ENCODE data around the gene FLYWCH2. TPM values are rescaled to one million over a fixed set of nuclear protein-coding genes. Genes with fewer than 3 reads are reported as not detected.

FLYWCH2 gene
- total and polyA plus RNA-seq, 2 of the 4 experiments (the other 2 are of a cell fraction) = 42.3 to 66.3 TPM

DNA sequence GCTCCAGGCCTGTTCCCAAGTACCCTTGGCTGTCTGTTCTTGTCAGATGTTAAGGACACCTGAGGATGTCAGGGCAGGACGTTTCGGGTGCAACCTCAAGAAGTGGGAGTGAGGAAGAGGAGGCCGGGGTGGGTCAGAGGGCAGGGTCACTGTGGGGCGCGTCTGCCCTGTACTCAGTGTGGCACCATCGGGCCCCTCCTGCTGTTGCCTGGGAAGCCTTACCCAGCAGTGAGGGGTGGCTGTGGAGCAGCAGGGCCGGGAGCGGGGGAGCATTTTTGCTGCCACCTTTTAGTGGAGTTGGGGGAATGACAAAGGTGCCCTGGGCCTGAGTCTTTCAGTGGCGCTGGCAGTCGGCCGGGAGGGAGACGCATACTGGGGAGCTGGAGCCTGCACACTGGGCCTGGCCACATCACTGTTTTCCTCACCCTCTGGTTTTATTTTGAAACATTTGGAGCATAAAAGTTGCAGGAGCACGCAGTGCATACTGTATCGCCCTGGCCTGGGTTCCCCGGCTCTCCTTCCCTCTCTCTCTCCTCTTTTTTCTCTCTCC, 17.6 kb downstream of the FLYWCH2 start:
- H2BK20ac ChIP-seq (ENCODE audit: low read depth, low read length) = no peak overlapping the region
- H3K27me3 ChIP-seq (ENCODE audit: control insufficient read depth, insufficient read depth, low read length) = no peaks in the 10 kb centered on the region
- no peak overlapping the region for H2BK15ac ChIP-seq (ENCODE audit: low read depth, low read length)
- H3K4me1 ChIP-seq (ENCODE audit: control insufficient read depth, insufficient read depth, low read length) = peaks cover 5% of the 10 kb centered on the region
- H3K56ac ChIP-seq (ENCODE audit: extremely low read depth, insufficient read depth, low read length) = no peak overlapping the region
- H2AK9ac ChIP-seq (replicated peaks; ENCODE audit: low read depth, low read length, poor library complexity) = no peak overlapping the region
- ATAC-seq (ENCODE audit: low read depth) (no peak), DNase-seq (no peak)
- no peak overlapping the region for H2BK5ac ChIP-seq (ENCODE audit: low read depth, low read length, poor library complexity, severe bottlenecking)
- ChIA-PET CTCF (no interaction called here), POLR2A (ENCODE audit: unreplicated experiment) (no interaction called here)
- no peak overlapping the region for H4K8ac ChIP-seq (ENCODE audit: low read depth in 2 of 2, low read length in 2 of 2)
- TF ChIP-seq RCOR1 (IDR thresholded peaks at IDR 0.05; ENCODE audit: insufficient replicate concordance, low read length) (no peak), MAZ (IDR thresholded peaks at IDR 0.05; ENCODE audit: borderline replicate concordance, low read depth, low read length) (no peak), RFX5 (IDR thresholded peaks at IDR 0.05; ENCODE audit: low read depth, low read length) (no peak)
- TF ChIP-seq, protein P1, sequence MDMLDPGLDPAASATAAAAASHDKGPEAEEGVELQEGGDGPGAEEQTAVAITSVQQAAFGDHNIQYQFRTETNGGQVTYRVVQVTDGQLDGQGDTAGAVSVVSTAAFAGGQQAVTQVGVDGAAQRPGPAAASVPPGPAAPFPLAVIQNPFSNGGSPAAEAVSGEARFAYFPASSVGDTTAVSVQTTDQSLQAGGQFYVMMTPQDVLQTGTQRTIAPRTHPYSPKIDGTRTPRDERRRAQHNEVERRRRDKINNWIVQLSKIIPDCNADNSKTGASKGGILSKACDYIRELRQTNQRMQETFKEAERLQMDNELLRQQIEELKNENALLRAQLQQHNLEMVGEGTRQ (IDR thresholded peaks at IDR 0.05; ENCODE audit: low read depth, low read length) = no peak
- no peak overlapping the region for H2BK120ac ChIP-seq (ENCODE audit: low read depth, low read length)
- peaks cover 7% of the 10 kb centered on the region; the same call in 1 of the 2 replicates for H4K20me1 ChIP-seq (ENCODE audit: insufficient read depth, low read length)
- H4K5ac ChIP-seq (ENCODE audit: low read depth, low read length) = no peak overlapping the region
- no peak overlapping the region for H3K4ac ChIP-seq (ENCODE audit: low read depth, low read length)
- no peak overlapping the region for H3K9ac ChIP-seq (ENCODE audit: low read depth, low read length)
- intact Hi-C loops (cut with micrococcal nuclease) = no loop called here
- H3K4me2 ChIP-seq (ENCODE audit: low read depth, low read length) = no peak overlapping the region
- H2AFZ ChIP-seq (replicated peaks; ENCODE audit: low read length, poor library complexity) = no peak overlapping the region
- H3K27ac ChIP-seq (ENCODE audit: insufficient read depth, low read length) = no peak overlapping the region
- BruUV-seq (replicated peaks) = no TSS peak
- peaks cover 32% of the 10 kb centered on the region for H3K36me3 ChIP-seq (ENCODE audit: control insufficient read depth, insufficient read depth, low read length)
- H3K9me3 ChIP-seq (ENCODE audit: control insufficient read depth, insufficient read depth, low read length) = no peaks in the 10 kb centered on the region
- no peak overlapping the region for H3K4me3 ChIP-seq (ENCODE audit: insufficient read depth, low read depth, low read length)
- H2AK5ac ChIP-seq (ENCODE audit: low read depth, low read length) = no peak overlapping the region
- in situ Hi-C loops (cut with MboI; ENCODE audit: low sequenced_read_pairs) = no loop called here
- H3K14ac ChIP-seq (replicated peaks; ENCODE audit: low read depth, low read length) = no peak overlapping the region
- dilution Hi-C loops (cut with HindIII; ENCODE audit: low sequenced_read_pairs, unreplicated experiment) = no loop called here
- H3K79me1 ChIP-seq (ENCODE audit: low read depth in 1 of 2, low read length in 2 of 2) = peaks cover 2 to 16% of the 10 kb centered on the region in 2 experiments; a peak in 2 of 4 replicates
- peaks cover 6% of the 10 kb centered on the region for H3K9me1 ChIP-seq (ENCODE audit: insufficient read depth, low read length)
- no peak overlapping the region for H3K23ac ChIP-seq (ENCODE audit: low read depth, low read length)
- WGBS, 2 experiments (ENCODE audit: extremely low coverage in 2 of 2, insufficient read length in 1 of 2) = 100% methylated on average over 1 of the region's 15 CpGs; no CpG with 5 or more reads in 1 of the 2 experiments
- no peak overlapping the region for H4K91ac ChIP-seq (ENCODE audit: insufficient read depth, low read depth, low read length)
- H3K18ac ChIP-seq (ENCODE audit: low read depth, low read length) = no peak overlapping the region
